Testis (tissue), 3 donors: ENCODE measurements around the gene TIAM1. TPM values are rescaled to one million over a fixed set of nuclear protein-coding genes. Genes with fewer than 3 reads are reported as not detected.

Experiments
- DNase-seq: peaks from one replicate; pipeline ENCODE4 v3.0.0-alpha.2; 2019
- H3K27ac ChIP-seq, 2 donors: fragments of 200-600 bp; sonication (generic); one replicate each; pipeline ENCODE4 v1.5.1; 2019
- H3K27me3 ChIP-seq: fragments of 200-600 bp; sonication (generic); one replicate; pipeline ENCODE4 v1.5.1; 2019
- H3K36me3 ChIP-seq: fragments of 200-600 bp; sonication (generic); one replicate; pipeline ENCODE4 v1.5.1; 2017; ENCODE audit warnings: low read depth; ENCODE audit errors: missing control alignments
- H3K4me1 ChIP-seq: fragments of 200-600 bp; sonication (generic); one replicate; pipeline ENCODE4 v1.5.1; 2019
- H3K4me3 ChIP-seq, 2 donors: fragments of 200-600 bp; sonication (generic); one replicate each; pipeline ENCODE4 v1.5.1; 2017 to 2019
- H3K9me3 ChIP-seq: fragments of 200-600 bp; sonication (generic); one replicate; pipeline ENCODE4 v1.5.1; 2017
- POLR2A ChIP-seq: fragments of 450-650 bp; IDR thresholded peaks from one replicate; pipeline ENCODE4 v1.6.1; 2017; ENCODE audit warnings: antibody characterized with exemption, mild to moderate bottlenecking, moderate library complexity
- whole genome bisulfite sequencing, 2 donors: methylation state at CpG; one replicate each; pipeline ENCODE4 v1.1.5; 2018; 5-methylcytosine and 5-hydroxymethylcytosine counted together
- intact Hi-C: fragments of 100-400 bp; cut with DNase I; formaldehyde crosslinking; loops from one replicate; pipeline ENCODE4 v1.15.1; 2023; ENCODE audit warnings: low total_unique reads
- polyA plus RNA-seq: library from polyadenylated mRNA; stranded (reverse); fragments of 350-450 nt; fragmentation: Illumina TruSeq; extraction: RNeasy Lipid Tissue Mini Kit (QIAGEN cat#74804); gene quantifications from one replicate; pipeline ENCODE4 v1.2.3, GENCODE V29; 2014; ENCODE audit warnings: low read depth, low replicate concordance; ENCODE audit not compliant: insufficient read depth
- total RNA-seq, 2 donors: library from RNA; depleted of rRNA; stranded (reverse); fragments of >200 nt; gene quantifications; one replicate each; pipeline ENCODE4 v1.2.3, GENCODE V29; 2016
- TF ChIP-seq, protein P1 (sequence below), 3 experiments: fragments of 450-650 bp in 2 of 3; fragments of 200-600 bp in 1 of 3; sonication (generic) in 1 of 3; IDR thresholded peaks; one replicate each; pipeline ENCODE4 v1.5.1; 2016 to 2019; ENCODE audit warnings: antibody characterized with exemption in 3 of 3, mild to moderate bottlenecking in 2 of 3, moderate library complexity in 1 of 3

TIAM1 gene
- total and polyA plus RNA-seq, 3 donors from 2014 or later = 21.3 to 51.6 (median 34.6) TPM

DNA sequence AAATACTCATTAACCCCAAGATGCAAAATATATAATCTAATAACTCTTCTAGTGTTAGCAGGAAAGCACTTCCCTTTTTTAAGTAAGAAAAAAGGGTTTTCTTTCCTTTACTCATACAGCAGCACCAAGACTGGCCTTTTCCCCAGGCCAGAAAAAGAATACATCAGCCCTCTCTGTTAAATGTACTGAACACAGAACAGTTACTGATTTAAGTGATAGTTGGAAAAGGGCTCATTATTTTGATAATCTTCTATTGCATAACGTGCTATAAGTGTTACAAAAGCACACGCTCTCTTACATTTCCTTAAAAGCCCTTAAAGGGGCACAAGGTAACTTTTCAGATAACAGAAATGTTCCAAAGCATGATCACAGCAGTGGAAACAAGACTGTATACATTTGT is 142.9 kb downstream of the TIAM1 start:
- Histone ChIP-seq H3K27ac (no peak overlapping the region), H3K36me3 (no peaks in the 10 kb centered on the region), H3K27me3 (no peaks in the 10 kb centered on the region), H3K9me3 (no peaks in the 10 kb centered on the region), H3K4me3 (no peak overlapping the region), H3K4me1 (peaks cover 22% of the 10 kb centered on the region)
- WGBS, 2 donors = 27 to 31% methylated on average over 2 of the region's 2 CpGs
- intact Hi-C loops = no loop called here
- TF ChIP-seq, protein P1, sequence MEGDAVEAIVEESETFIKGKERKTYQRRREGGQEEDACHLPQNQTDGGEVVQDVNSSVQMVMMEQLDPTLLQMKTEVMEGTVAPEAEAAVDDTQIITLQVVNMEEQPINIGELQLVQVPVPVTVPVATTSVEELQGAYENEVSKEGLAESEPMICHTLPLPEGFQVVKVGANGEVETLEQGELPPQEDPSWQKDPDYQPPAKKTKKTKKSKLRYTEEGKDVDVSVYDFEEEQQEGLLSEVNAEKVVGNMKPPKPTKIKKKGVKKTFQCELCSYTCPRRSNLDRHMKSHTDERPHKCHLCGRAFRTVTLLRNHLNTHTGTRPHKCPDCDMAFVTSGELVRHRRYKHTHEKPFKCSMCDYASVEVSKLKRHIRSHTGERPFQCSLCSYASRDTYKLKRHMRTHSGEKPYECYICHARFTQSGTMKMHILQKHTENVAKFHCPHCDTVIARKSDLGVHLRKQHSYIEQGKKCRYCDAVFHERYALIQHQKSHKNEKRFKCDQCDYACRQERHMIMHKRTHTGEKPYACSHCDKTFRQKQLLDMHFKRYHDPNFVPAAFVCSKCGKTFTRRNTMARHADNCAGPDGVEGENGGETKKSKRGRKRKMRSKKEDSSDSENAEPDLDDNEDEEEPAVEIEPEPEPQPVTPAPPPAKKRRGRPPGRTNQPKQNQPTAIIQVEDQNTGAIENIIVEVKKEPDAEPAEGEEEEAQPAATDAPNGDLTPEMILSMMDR (IDR thresholded peaks at IDR 0.05) = no peak
- no peak for DNase-seq

DNA sequence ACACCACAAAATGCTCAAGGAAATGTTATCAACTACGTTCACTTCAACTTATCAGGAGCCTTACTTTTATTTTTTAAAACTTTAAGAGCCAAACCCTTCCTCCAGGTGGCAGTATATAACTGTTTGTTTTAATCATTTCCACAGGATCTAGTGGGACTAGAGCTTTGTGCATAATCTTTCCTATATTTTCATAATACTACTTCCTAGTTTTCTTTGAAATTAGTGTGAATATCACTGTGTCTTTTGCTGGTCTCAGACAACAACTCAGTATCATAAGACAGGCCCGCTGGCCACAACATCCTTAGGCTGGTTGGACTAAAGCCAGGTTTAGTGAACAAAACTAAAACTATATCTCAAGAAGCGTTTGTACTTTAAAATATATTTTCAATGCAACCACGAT is 145.5 kb downstream of the TIAM1 start:
- no peak overlapping the region for H3K4me3 ChIP-seq
- H3K27me3 ChIP-seq = no peaks in the 10 kb centered on the region
- H3K9me3 ChIP-seq = no peaks in the 10 kb centered on the region
- no peak for TF ChIP-seq POLR2A
- TF ChIP-seq, protein P1 (IDR thresholded peaks at IDR 0.05) = peak; percentile 70 to 77 (median 72)
- H3K27ac ChIP-seq = no peak overlapping the region
- DNase-seq = no peak
- peaks cover 22% of the 10 kb centered on the region for H3K4me1 ChIP-seq
- intact Hi-C loops = loop anchor here (5.0 kb wide), 1 partner anchor 384 kb away; no protein-coding TSS in a partner anchor
- no peaks in the 10 kb centered on the region for H3K36me3 ChIP-seq
- WGBS, 2 donors = 52 to 56% methylated on average over 4 of the region's 4 CpGs

DNA sequence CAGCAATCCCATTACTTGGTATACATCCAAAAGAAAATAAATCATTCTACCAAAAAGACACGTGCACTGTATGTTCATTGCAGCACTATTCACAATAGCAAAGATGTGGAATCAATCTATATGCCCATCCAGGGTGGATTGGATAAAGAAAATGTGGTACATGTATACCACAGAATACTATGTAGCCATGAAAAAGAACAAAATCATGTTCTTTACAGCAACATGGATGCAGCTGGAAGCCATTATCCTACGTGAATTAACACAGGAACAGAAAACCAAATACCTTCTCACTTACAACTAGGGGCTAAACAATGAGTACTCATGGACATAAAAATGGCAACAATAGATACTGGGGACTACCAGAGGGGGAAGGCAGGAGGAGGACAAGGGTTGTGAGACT is 147.3 kb downstream of the TIAM1 start:
- intact Hi-C loops = loop anchor here (5.0 kb wide), 1 partner anchor 386 kb away; no protein-coding TSS in a partner anchor
- Histone ChIP-seq H3K27ac (no peak overlapping the region), H3K36me3 (no peaks in the 10 kb centered on the region), H3K9me3 (no peaks in the 10 kb centered on the region), H3K27me3 (no peaks in the 10 kb centered on the region), H3K4me1 (peaks cover 17% of the 10 kb centered on the region), H3K4me3 (no peak overlapping the region)
- TF ChIP-seq, protein P1 (IDR thresholded peaks at IDR 0.05) = no peak
- TF ChIP-seq POLR2A = no peak
- no peak for DNase-seq
- 95 to 97% methylated on average over 2 of the region's 2 CpGs for WGBS, 2 donors

DNA sequence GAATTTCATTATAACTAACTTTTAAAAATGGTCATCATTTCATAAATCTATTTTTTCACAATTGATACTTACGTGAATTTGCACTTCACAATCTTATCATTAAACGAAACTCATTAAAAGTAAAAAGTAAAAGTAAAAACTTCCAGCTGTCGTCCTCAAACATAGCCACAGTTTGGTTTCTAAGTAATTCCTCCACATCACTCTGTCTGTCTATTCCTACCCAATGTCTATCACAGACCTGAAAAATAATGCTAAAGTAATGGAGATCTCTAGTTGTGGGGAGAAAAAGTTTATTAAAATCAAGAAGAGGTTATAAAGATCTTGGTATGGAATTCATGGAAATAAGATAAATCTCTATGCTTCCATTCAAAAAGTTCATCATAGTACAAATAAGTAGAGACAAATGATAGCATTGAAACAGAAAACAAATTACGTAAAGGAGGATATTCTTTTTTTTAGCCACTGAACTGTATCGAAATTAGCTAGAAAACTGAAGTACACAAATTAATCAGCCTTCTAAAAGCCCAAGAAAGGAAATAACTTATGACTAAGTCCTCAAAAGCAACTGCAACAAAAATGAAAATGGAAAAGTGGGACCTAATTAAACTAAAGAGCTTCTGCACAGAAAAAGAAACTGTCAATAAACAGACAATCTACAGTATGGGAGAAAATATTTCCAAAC is 148.6 kb downstream of the TIAM1 start:
- TF ChIP-seq, protein P1 (IDR thresholded peaks at IDR 0.05) = no peak
- no peak for TF ChIP-seq POLR2A
- Histone ChIP-seq H3K4me3 (no peak overlapping the region), H3K36me3 (no peaks in the 10 kb centered on the region), H3K27me3 (no peaks in the 10 kb centered on the region), H3K9me3 (no peaks in the 10 kb centered on the region), H3K4me1 (peaks cover 7% of the 10 kb centered on the region), H3K27ac (no peak overlapping the region)
- intact Hi-C loops = loop anchor here (5.0 kb wide), 1 partner anchor 387 kb away; no protein-coding TSS in a partner anchor
- no peak for DNase-seq
- 82 to 90% methylated on average over 5 of the region's 5 CpGs for WGBS, 2 donors
